IPS DF 6.9 (cell line): ENCODE measurements around the gene ZNF32.

ENCODE experiments used
- DNase-seq: peaks from one replicate; pipeline ENCODE4 v3.0.0-alpha.2; 2013; ENCODE audit warnings: low read depth, low spot score
- H3K27ac ChIP-seq: one replicate; pipeline ENCODE4 v1.5.1; 2013; ENCODE audit warnings: low read length, control low read depth
- H3K27me3 ChIP-seq: 2 replicates; pipeline ENCODE4 v1.6.1; 2013; ENCODE audit warnings: mild to moderate bottlenecking, low read length; ENCODE audit not compliant: control insufficient read depth, insufficient read depth
- H3K36me3 ChIP-seq: 2 replicates; pipeline ENCODE4 v1.6.1; 2013; ENCODE audit warnings: low read length; ENCODE audit not compliant: control insufficient read depth, insufficient read depth
- H3K4me1 ChIP-seq: 2 replicates; pipeline ENCODE4 v1.6.1; 2013; ENCODE audit warnings: low read length; ENCODE audit not compliant: control insufficient read depth, insufficient read depth
- H3K4me3 ChIP-seq: 2 replicates; pipeline ENCODE4 v1.5.1; 2013; ENCODE audit warnings: mild to moderate bottlenecking, low read length
- H3K9me3 ChIP-seq: 2 replicates; pipeline ENCODE4 v1.6.1; 2013; ENCODE audit warnings: low read length, inconsistent platforms; ENCODE audit not compliant: control insufficient read depth, insufficient read depth
- WGBS: extraction: QIAGEN DNeasy Blood & Tissue Kit; methylation state at CpG from one replicate; pipeline ENCODE4 v1.1.7; 2013; ENCODE audit warnings: mixed read lengths, missing lambda C conversion rate; ENCODE audit not compliant: insufficient read length, insufficient coverage; 5-methylcytosine and 5-hydroxymethylcytosine counted together

Gene ZNF32

GRCh38 chr10:43669386-43669785 lies 20.7 kb upstream of the ZNF32 start:
- no peaks in the 10 kb centered on the region for H3K36me3 ChIP-seq
- H3K4me3 ChIP-seq, result no peak overlapping the region
- no peaks in the 10 kb centered on the region; the same call in 1 of the 2 replicates for H3K4me1 ChIP-seq
- no peaks in the 10 kb centered on the region for H3K9me3 ChIP-seq
- WGBS, result no CpG with 5 or more reads among the region's 3 CpGs
- DNase-seq, result no peak
- H3K27me3 ChIP-seq, result no peaks in the 10 kb centered on the region
- H3K27ac ChIP-seq, result no peak overlapping the region

GRCh38 chr10:43667761-43668386 lies 19.2 kb upstream of the ZNF32 start:
- no CpG with 5 or more reads among the region's 36 CpGs for WGBS
- Histone ChIP-seq H3K27ac (no peak overlapping the region), H3K9me3 (no peaks in the 10 kb centered on the region), H3K27me3 (no peaks in the 10 kb centered on the region), H3K4me3 (no peak overlapping the region), H3K36me3 (no peaks in the 10 kb centered on the region), H3K4me1 (no peaks in the 10 kb centered on the region; the same call in 1 of the 2 replicates)
- no peak for DNase-seq

GRCh38 chr10:43667317-43667731 lies 18.6 kb upstream of the ZNF32 start:
- H3K4me3 ChIP-seq, result no peak overlapping the region
- no peak for DNase-seq
- H3K9me3 ChIP-seq, result no peaks in the 10 kb centered on the region
- no peaks in the 10 kb centered on the region for H3K36me3 ChIP-seq
- WGBS, result no CpG with 5 or more reads among the region's 35 CpGs
- no peak overlapping the region for H3K27ac ChIP-seq
- no peaks in the 10 kb centered on the region; the same call in 1 of the 2 replicates for H3K4me1 ChIP-seq
- no peaks in the 10 kb centered on the region for H3K27me3 ChIP-seq

DNA sequence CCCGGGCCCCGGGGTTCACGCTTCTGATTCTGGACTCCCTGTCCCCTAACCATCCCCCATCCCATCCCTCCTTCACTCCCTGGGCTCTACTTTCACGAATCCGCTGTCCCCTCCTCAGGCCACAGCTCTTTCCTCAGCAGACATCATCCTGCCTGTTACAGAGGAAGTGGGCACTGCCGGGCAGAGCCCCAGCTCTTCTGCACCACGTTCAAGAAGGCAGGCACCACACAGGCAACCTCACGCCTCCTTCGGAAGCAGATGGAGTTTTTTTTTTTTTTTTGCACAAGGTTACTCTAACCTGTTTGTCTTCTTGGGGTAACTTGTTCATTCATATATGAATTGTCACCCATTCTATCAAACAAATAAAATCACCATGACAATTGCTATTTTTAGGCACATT lies 17.9 kb upstream of the ZNF32 start:
- Histone ChIP-seq H3K9me3 (no peaks in the 10 kb centered on the region), H3K4me1 (no peaks in the 10 kb centered on the region; the same call in 1 of the 2 replicates), H3K27ac (no peak overlapping the region), H3K4me3 (no peak overlapping the region), H3K36me3 (no peaks in the 10 kb centered on the region), H3K27me3 (no peaks in the 10 kb centered on the region)
- no CpG with 5 or more reads among the region's 9 CpGs for WGBS
- no peak for DNase-seq

- no CpG with 5 or more reads among the region's 3 CpGs for WGBS
- Histone ChIP-seq H3K36me3 (no peaks in the 10 kb centered on the region), H3K9me3 (no peaks in the 10 kb centered on the region), H3K4me3 (no peak overlapping the region), H3K4me1 (no peaks in the 10 kb centered on the region; the same call in 1 of the 2 replicates), H3K27ac (no peak overlapping the region), H3K27me3 (no peaks in the 10 kb centered on the region)
- no peak for DNase-seq
Observed at GRCh38 chr10:43665054-43665453, 16.4 kb upstream of the ZNF32 start.

GRCh38 chr10:43658227-43658626 lies 9.5 kb upstream of the ZNF32 start:
- no CpG with 5 or more reads among the region's 8 CpGs for WGBS

DNA sequence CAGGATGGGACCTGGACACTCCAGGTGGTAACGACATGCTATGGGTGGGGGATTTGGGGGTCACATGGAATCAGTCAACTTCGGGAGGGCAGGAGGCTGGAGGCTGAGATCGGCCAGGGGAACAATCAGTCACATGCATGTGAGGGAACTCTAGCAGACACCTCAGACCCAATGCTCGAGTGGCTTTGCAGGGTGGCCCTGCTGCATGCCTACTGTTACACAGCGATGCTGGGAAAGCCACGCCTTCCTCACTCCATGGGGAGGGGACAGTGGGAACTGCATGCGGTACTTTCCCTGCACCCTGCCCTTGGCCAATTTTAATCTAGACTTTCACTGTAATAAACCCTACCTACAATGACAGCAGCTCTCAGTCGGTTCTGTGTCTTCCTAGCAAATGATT lies 6.6 kb upstream of the ZNF32 start:
- no peak overlapping the region for H3K27ac ChIP-seq
- WGBS, result no CpG with 5 or more reads among the region's 8 CpGs
- no peaks in the 10 kb centered on the region for H3K9me3 ChIP-seq
- H3K27me3 ChIP-seq, result no peaks in the 10 kb centered on the region
- no peaks in the 10 kb centered on the region for H3K4me1 ChIP-seq
- no peak for DNase-seq
- H3K36me3 ChIP-seq, result no peaks in the 10 kb centered on the region
- no peak overlapping the region for H3K4me3 ChIP-seq

More at GRCh38 chr10:43658227-43658626, 9.5 kb upstream of the ZNF32 start:
- DNase-seq, result no peak
- no peaks in the 10 kb centered on the region for H3K36me3 ChIP-seq
- no peak overlapping the region for H3K27ac ChIP-seq
- no peaks in the 10 kb centered on the region for H3K4me1 ChIP-seq
- no peaks in the 10 kb centered on the region for H3K9me3 ChIP-seq
- no peaks in the 10 kb centered on the region for H3K27me3 ChIP-seq
- H3K4me3 ChIP-seq, result no peak overlapping the region

DNA sequence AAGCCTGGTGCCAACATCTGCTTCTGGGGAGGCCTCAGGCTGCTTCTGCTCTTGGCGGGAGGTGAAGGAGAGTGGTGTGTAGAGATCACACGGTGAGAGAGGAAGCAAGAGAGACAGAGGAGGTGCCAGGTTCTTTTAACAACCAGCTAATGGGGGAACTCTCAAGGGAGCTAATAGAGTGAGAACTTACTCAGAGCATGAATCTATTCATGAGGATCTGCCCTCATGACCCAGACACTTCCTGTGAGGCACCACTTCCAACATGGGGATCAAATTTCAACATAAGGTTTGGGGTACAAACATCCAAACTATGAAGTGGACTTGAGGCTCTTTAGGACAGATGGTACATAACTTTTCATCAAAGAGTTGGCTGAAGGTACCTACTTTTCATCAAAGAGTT lies 5.1 kb upstream of the ZNF32 start:
- WGBS, result no CpG with 5 or more reads among the region's 2 CpGs
- Histone ChIP-seq H3K4me1 (no peaks in the 10 kb centered on the region), H3K9me3 (no peaks in the 10 kb centered on the region), H3K27ac (no peak overlapping the region), H3K27me3 (peaks cover 2% of the 10 kb centered on the region; the same call in 1 of the 2 replicates), H3K4me3 (no peak overlapping the region), H3K36me3 (no peaks in the 10 kb centered on the region)
- no peak for DNase-seq

DNA sequence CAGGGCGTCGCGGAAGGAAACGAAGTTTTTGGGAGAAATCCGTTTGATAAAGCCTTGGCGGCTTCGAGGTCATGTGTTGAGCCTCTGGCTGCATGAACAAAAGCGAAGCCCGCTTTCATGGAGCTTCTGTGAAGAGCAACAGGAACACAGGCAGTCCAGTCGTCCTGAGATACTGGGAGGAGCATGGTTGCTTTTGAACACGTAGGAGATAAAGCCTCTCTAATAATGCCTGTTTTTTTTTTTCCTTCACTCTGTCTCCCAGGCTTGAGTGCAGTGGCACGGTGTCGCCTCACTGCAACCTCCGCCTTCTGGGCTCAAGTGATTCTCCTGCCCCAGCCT lies 473 bp upstream of the ZNF32 start:
- H3K27ac ChIP-seq, result no peak overlapping the region
- no peaks in the 10 kb centered on the region for H3K4me1 ChIP-seq
- DNase-seq, result no peak
- WGBS, result no CpG with 5 or more reads among the region's 14 CpGs
- peak overlapping the region; percentile 41; the same call in 1 of the 2 replicates for H3K4me3 ChIP-seq
- H3K9me3 ChIP-seq, result peaks cover 3% of the 10 kb centered on the region
- peaks cover 8% of the 10 kb centered on the region; the same call in 1 of the 2 replicates for H3K36me3 ChIP-seq
- peaks cover 2% of the 10 kb centered on the region; the same call in 1 of the 2 replicates for H3K27me3 ChIP-seq

DNA sequence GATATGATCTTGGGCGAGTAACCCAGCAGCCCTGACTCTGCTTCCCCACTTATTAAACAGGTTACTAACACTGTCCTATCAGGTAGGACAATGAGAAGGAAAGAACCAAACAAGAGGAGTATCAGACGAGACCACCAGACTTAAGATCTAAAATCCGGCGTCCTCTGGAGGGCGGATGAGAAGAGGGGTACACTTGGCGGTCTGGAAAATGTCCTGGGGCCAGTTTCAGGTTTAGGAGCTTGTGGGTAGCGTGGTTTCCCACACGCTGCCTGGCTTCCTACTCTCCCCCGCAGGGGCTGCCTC lies 635 bp downstream of the ZNF32 start:
- peaks cover 2% of the 10 kb centered on the region; the same call in 1 of the 2 replicates for H3K27me3 ChIP-seq
- no CpG with 5 or more reads among the region's 9 CpGs for WGBS
- no peaks in the 10 kb centered on the region for H3K4me1 ChIP-seq
- H3K4me3 ChIP-seq, result peak overlapping the region; percentile 56; the same call in 1 of the 2 replicates
- no peak overlapping the region for H3K27ac ChIP-seq
- no peak for DNase-seq
- H3K36me3 ChIP-seq, result peaks cover 12% of the 10 kb centered on the region; the same call in 1 of the 2 replicates
- peaks cover 6% of the 10 kb centered on the region for H3K9me3 ChIP-seq

DNA sequence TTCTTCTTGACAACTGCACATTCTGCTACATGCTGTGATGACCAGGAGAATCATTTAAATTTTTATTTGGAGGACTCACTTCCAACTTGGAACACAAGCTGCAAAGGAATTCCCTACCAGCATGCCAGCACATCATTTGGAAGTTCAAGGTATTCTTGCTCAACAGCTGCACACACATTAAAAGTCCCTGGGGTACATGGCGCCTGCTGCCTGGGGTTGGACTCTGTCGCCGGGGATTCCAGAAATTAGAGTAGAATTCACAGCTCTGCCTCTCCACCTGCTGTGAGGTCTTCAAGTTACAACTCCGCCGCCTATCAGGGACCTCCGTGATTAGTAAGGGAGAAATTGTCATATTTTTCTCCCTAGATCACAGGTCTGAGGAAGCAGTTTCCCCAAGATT lies 1.1 kb downstream of the ZNF32 start:
- no CpG with 5 or more reads among the region's 6 CpGs for WGBS
- H3K4me3 ChIP-seq, result no peak overlapping the region
- H3K9me3 ChIP-seq, result peaks cover 6% of the 10 kb centered on the region
- no peaks in the 10 kb centered on the region for H3K4me1 ChIP-seq
- H3K27me3 ChIP-seq, result peaks cover 2% of the 10 kb centered on the region; the same call in 1 of the 2 replicates
- H3K36me3 ChIP-seq, result peaks cover 12% of the 10 kb centered on the region; the same call in 1 of the 2 replicates
- no peak for DNase-seq
- no peak overlapping the region for H3K27ac ChIP-seq
